Stomach (tissue), 19 donors: ENCODE measurements around the gene PCDHA6. TPM values are rescaled to one million over a fixed set of nuclear protein-coding genes. Genes with fewer than 3 reads are reported as not detected.
A peak's percentile ranks its signal among the peaks of the same experiment; 100 is the strongest.
"Not testable (repeated sequence)": the region's sequence is repeated elsewhere in the genome, so short reads cannot be mapped to it uniquely, and the experiment has no call there.

Experiments used
- DNase-seq, 2 donors: peaks; one replicate each; pipeline versions ENCODE4 v3.0.0 to v3.0.0-alpha.2; 2013 to 2019
- H3K27ac ChIP-seq, 5 donors: fragments of 200-600 bp in 4 of 5; sonication (generic) in 4 of 5; one replicate each; pipeline ENCODE4 v1.5.1; 2013 to 2019; ENCODE audit warnings: mild to moderate bottlenecking in 1 of 5, moderate library complexity in 1 of 5
- H3K27me3 ChIP-seq, 3 donors: fragments of 200-600 bp; sonication (generic); one replicate each; pipeline ENCODE4 v1.5.1; 2017 to 2019; ENCODE audit warnings: mixed run types in 1 of 3
- H3K36me3 ChIP-seq, 4 donors: fragments of 200-600 bp; sonication (generic); 1 replicate in 3 of 4; 2 replicates in 1 of 4; pipeline ENCODE4 v1.5.1; 2016 to 2019
- H3K4me1 ChIP-seq, 4 donors: fragments of 200-600 bp; sonication (generic); one replicate each; pipeline ENCODE4 v1.5.1; 2016 to 2019
- H3K4me3 ChIP-seq, 4 donors: fragments of 200-600 bp; sonication (generic) in 3 of 4; one replicate each; pipeline ENCODE4 v1.5.1; 2016 to 2019; ENCODE audit warnings: mild to moderate bottlenecking in 1 of 4
- H3K9me3 ChIP-seq, 4 donors: fragments of 200-600 bp; sonication (generic); one replicate each; pipeline ENCODE4 v1.5.1; 2016 to 2019
- CTCF ChIP-seq, 7 experiments: fragments of 450-650 bp in 4 of 7; fragments of 200-600 bp in 3 of 7; sonication (generic) in 3 of 7; IDR thresholded peaks; one replicate each; pipeline ENCODE4 v1.5.1; 2016 to 2019; ENCODE audit warnings: antibody characterized with exemption in 7 of 7, control low read depth in 2 of 7, mild to moderate bottlenecking in 1 of 7
- EP300 ChIP-seq: sonication (generic); formaldehyde crosslinking; IDR thresholded peaks from one replicate; pipeline ENCODE4 v1.6.1; 2017; ENCODE audit warnings: antibody characterized with exemption
- POLR2A ChIP-seq, 4 donors: fragments of 450-650 bp; IDR thresholded peaks; one replicate each; pipeline ENCODE4 v1.6.1; 2016; ENCODE audit warnings: antibody characterized with exemption in 4 of 4, control low read depth in 2 of 4, mild to moderate bottlenecking in 1 of 4, moderate library complexity in 1 of 4
- POLR2AphosphoS5 ChIP-seq, 3 donors: sonication (generic); formaldehyde crosslinking; IDR thresholded peaks; one replicate each; pipeline ENCODE4 v1.6.1; 2016; ENCODE audit warnings: antibody characterized with exemption in 3 of 3
- WGBS, 5 donors: extraction: QIAGEN DNeasy Blood & Tissue Kit in 3 of 5; methylation state at CpG; one replicate each; pipeline versions ENCODE4 v1.1.5 to v1.1.7; 2013 to 2018; 5-methylcytosine and 5-hydroxymethylcytosine counted together
- intact Hi-C: fragments of 100-400 bp; cut with DNase I; formaldehyde crosslinking; loops from one replicate; pipeline ENCODE4 v1.15.1; 2023; ENCODE audit warnings: low total_unique reads
- long read RNA-seq, 10 donors: transcript quantifications; one replicate each; lab custom pipeline, GENCODE V29; 2026
- polyA plus RNA-seq, 3 donors: library from polyadenylated mRNA; stranded (reverse); fragments of 200-250 nt; gene quantifications; one replicate each; pipeline ENCODE4 v1.2.3, GENCODE V29; 2013
- total RNA-seq, 5 donors: library from RNA; depleted of rRNA; stranded (reverse); fragments of >200 nt; gene quantifications; one replicate each; pipeline versions ENCODE4 v1.1.0 to v1.2.3, GENCODE V29; 2014 to 2016
- donor health status: healthy with polysubstance abuse.
- donor health status: Bipolar disorder and iron deficiency.
- donor health status: healthy.

The PCDHA6 gene
- 1 to 10 TPM in 1 of 5 donors, under 1 TPM in 2, not detected in 2; 0.14 to 1.2 (median 0.18) TPM for total RNA-seq
- polyA plus RNA-seq, result under 1 TPM in 2 of 3 donors, not detected in 1; 0.06 to 0.31 TPM
- long read RNA-seq, donor 1, partial matches to known transcripts, result 0 of 1 reads
- long read RNA-seq, donor 1, other reads (novel, unspliced or antisense), result 0 of 1 reads
- long read RNA-seq, donor 2, result 0 reads
- long read RNA-seq, donor 3, result 0 reads
- long read RNA-seq, donor 4, result 0 reads
- long read RNA-seq, donor 5, result 0 reads
- long read RNA-seq, donor 6, result 0 reads
- long read RNA-seq, donor 7, result 0 reads
- long read RNA-seq, donor 8, result 0 reads
- long read RNA-seq, donor 9, result 0 reads
- long read RNA-seq, donor 10, result 0 reads

GRCh38 chr5:140827704-140828361, at the start of gene PCDHA6:
Gene PCDHA6, plus strand, starts transcription at chr5:140827960. Its CDS starts 132 bp downstream, at chr5:140828092.
- H3K27me3 ChIP-seq, result peaks cover 0 to 70% (median 6%) of the 10 kb centered on the region in 3 donors
- H3K4me3 ChIP-seq, result peak within 1 kb of the TSS in 1 of 4 donors; percentile 23
- H3K9me3 ChIP-seq, result peaks cover 14 to 62% (median 57%) of the 10 kb centered on the region in 4 donors
- WGBS, 5 donors, result 15 to 26% (median 21%) methylated on average over 19 to 27 of the region's 27 CpGs
- intact Hi-C loops, result no loop called here
- no peaks in the 10 kb centered on the region for H3K4me1 ChIP-seq
- no peak within 1 kb of the TSS for H3K27ac ChIP-seq
- peak in 1 of 2 donors; percentile 13 for DNase-seq
- no peaks in the 10 kb centered on the region for H3K36me3 ChIP-seq
- TF ChIP-seq POLR2AphosphoS5 (IDR thresholded peaks at IDR 0.05) (no peak), CTCF (IDR thresholded peaks at IDR 0.05) (no peak), POLR2A (IDR thresholded peaks at IDR 0.05) (no peak), EP300 (no peak)

- H3K36me3 ChIP-seq, result no peaks in the 10 kb centered on the region
- no peaks in the 10 kb centered on the region for H3K4me1 ChIP-seq
- no peak overlapping the region for H3K27ac ChIP-seq
- peaks cover 9 to 91% (median 88%) of the 10 kb centered on the region in 4 donors for H3K9me3 ChIP-seq
- intact Hi-C loops, result no loop called here
- TF ChIP-seq EP300 (no peak), POLR2A (IDR thresholded peaks at IDR 0.05) (no peak), CTCF (IDR thresholded peaks at IDR 0.05) (no peak)
- H3K4me3 ChIP-seq, result no peak overlapping the region
- DNase-seq, result no peak
- H3K27me3 ChIP-seq, result peaks cover 0 to 5% (median 0%) of the 10 kb centered on the region in 3 donors
- WGBS, 5 donors, result 79 to 88% (median 83%) methylated on average over 1 of the region's 1 CpG
Measured at GRCh38 chr5:140780512-140780911, 47.2 kb upstream of the PCDHA6 start.

GRCh38 chr5:140785905-140786686, 41.7 kb upstream of the PCDHA6 start, which contains the start of gene PCDHA1:
Gene PCDHA1, plus strand, starts transcription at chr5:140786140.
- no peak for TF ChIP-seq EP300
- Histone ChIP-seq H3K4me3 (no peak within 1 kb of the TSS), H3K9me3 (peaks cover 23 to 89% (median 83%) of the 10 kb centered on the region in 4 donors), H3K27ac (no peak within 1 kb of the TSS), H3K36me3 (no peaks in the 10 kb centered on the region), H3K27me3 (peaks cover 0 to 42% (median 0%) of the 10 kb centered on the region in 3 donors), H3K4me1 (no peaks in the 10 kb centered on the region)
- intact Hi-C loops, result no loop called here
- 20 to 44% (median 21%) methylated on average over 20 to 29 of the region's 29 CpGs for WGBS, 5 donors
- DNase-seq, result no peak

- peaks cover 23 to 89% (median 82%) of the 10 kb centered on the region in 4 donors for H3K9me3 ChIP-seq
- peaks cover 0 to 42% (median 3%) of the 10 kb centered on the region in 3 donors for H3K27me3 ChIP-seq
- 44 to 64% (median 51%) methylated on average over 16 to 44 of the region's 44 CpGs for WGBS, 5 donors
Measured at GRCh38 chr5:140787422-140787821, 40.3 kb upstream of the PCDHA6 start.

GRCh38 chr5:140787849-140788504, 39.8 kb upstream of the PCDHA6 start:
- H3K36me3 ChIP-seq, H3K4me1 ChIP-seq, DNase-seq, H3K27ac ChIP-seq, H3K4me3 ChIP-seq, intact Hi-C loops: not testable (repeated sequence)
- Histone ChIP-seq H3K9me3 (peaks cover 23 to 89% (median 82%) of the 10 kb centered on the region in 4 donors), H3K27me3 (peaks cover 0 to 38% (median 3%) of the 10 kb centered on the region in 3 donors)
- 41 to 50% (median 46%) methylated on average over 17 to 70 of the region's 70 CpGs for WGBS, 5 donors

More at GRCh38 chr5:140787422-140787821, 40.3 kb upstream of the PCDHA6 start:
- H3K36me3 ChIP-seq, DNase-seq, H3K27ac ChIP-seq, H3K4me3 ChIP-seq, intact Hi-C loops, H3K4me1 ChIP-seq: not testable (repeated sequence)
